B cell (primary cell): ENCODE data around the gene SELENOH. TPM values are rescaled to one million over a fixed set of nuclear protein-coding genes. Genes with fewer than 3 reads are reported as not detected.

Source experiments
- ATAC-seq: fragments of 200-7000 bp; cut with Tn5 transposase; one replicate; pipeline ENCODE4 v1.10.0; 2021; ENCODE audit warnings: low read depth, mild to moderate bottlenecking, moderate number of reproducible peaks, moderate library complexity
- CTCF ChIA-PET: fragments of 350-600 bp; sonication (Branson Sonifier 250); formaldehyde crosslinking; loops from one replicate; lab custom pipeline; 2021; ENCODE audit warnings: antibody characterized with exemption, inconsistent platforms; lab: Charles Lee
- POLR2A ChIA-PET: fragments of 350-600 bp; sonication (Branson Sonifier 250); formaldehyde crosslinking; loops from one replicate; lab custom pipeline; 2021; ENCODE audit warnings: antibody characterized with exemption; lab: Charles Lee
- DNase-seq: peaks from one replicate; pipeline ENCODE4 v3.0.0; 2013
- H2AFZ ChIP-seq: 2 replicates; pipeline ENCODE4 v1.6.1; 2012; ENCODE audit warnings: mild to moderate bottlenecking, low read depth, low read length; ENCODE audit not compliant: insufficient read depth, poor library complexity, severe bottlenecking
- H3K27ac ChIP-seq, 2 donors: 1 replicate in 1 of 2; 2 replicates in 1 of 2; pipeline ENCODE4 v1.5.1; 2012 to 2013; ENCODE audit warnings: low read length in 2 of 2, mild to moderate bottlenecking in 2 of 2, moderate library complexity in 1 of 2
- H3K27me3 ChIP-seq, 4 experiments: fragments of 200-600 bp in 1 of 4; sonication (generic) in 1 of 4; replicated peaks in 1 of 4; 1 replicate in 2 of 4; 2 replicates in 2 of 4; pipeline versions ENCODE4 v1.6.1 to v1.7.0; 2013 to 2016; ENCODE audit warnings: low read length in 3 of 4, mild to moderate bottlenecking in 2 of 4, mixed read lengths in 1 of 4, moderate library complexity in 1 of 4; ENCODE audit not compliant: insufficient read depth in 4 of 4, control insufficient read depth in 3 of 4; ENCODE audit errors: control extremely low read depth in 1 of 4
- H3K36me3 ChIP-seq, 2 experiments: replicated peaks in 1 of 2; 1 replicate in 1 of 2; 2 replicates in 1 of 2; pipeline versions ENCODE4 v1.6.1 to v1.7.1; 2013; ENCODE audit warnings: low read length in 1 of 2; ENCODE audit not compliant: insufficient read depth in 2 of 2, control insufficient read depth in 1 of 2; ENCODE audit errors: control extremely low read depth in 1 of 2, extremely low read depth in 1 of 2
- H3K4me1 ChIP-seq, 2 donors: fragments of 200-600 bp in 1 of 2; sonication (generic) in 1 of 2; 1 replicate in 1 of 2; 2 replicates in 1 of 2; pipeline versions ENCODE4 v1.5.1 to v1.6.1; 2013 to 2017; ENCODE audit warnings: low read length in 2 of 2; ENCODE audit not compliant: control insufficient read depth in 2 of 2, insufficient read depth in 2 of 2
- H3K4me2 ChIP-seq: replicated peaks from 2 replicates; pipeline ENCODE3; 2012; ENCODE audit warnings: mild to moderate bottlenecking, low read depth, low read length; ENCODE audit not compliant: poor library complexity, severe bottlenecking
- H3K4me3 ChIP-seq, 5 experiments: fragments of 200-600 bp in 1 of 5; sonication (generic) in 1 of 5; 1 replicate in 3 of 5; 2 replicates in 2 of 5; pipeline versions ENCODE4 v1.5.1 to v1.7.0; 2011 to 2016; ENCODE audit warnings: low read length in 4 of 5, mild to moderate bottlenecking in 4 of 5, low read depth in 2 of 5, control low read depth in 1 of 5, moderate library complexity in 1 of 5; ENCODE audit not compliant: insufficient read depth in 1 of 5; ENCODE audit errors: control extremely low read depth in 1 of 5, extremely low read depth in 1 of 5
- H3K79me2 ChIP-seq: fragments of 200-600 bp; sonication (generic); one replicate; pipeline ENCODE4 v1.6.0; 2016; ENCODE audit warnings: low read length; ENCODE audit not compliant: control insufficient read depth, insufficient read depth
- H3K9ac ChIP-seq: fragments of 200-600 bp; sonication (generic); 2 replicates; pipeline ENCODE4 v1.6.1; 2017; ENCODE audit warnings: mild to moderate bottlenecking, low read length, moderate library complexity
- H3K9me3 ChIP-seq, 3 donors: one replicate each; pipeline versions ENCODE4 v1.6.1 to v1.7.1; 2013; ENCODE audit warnings: low read length in 2 of 3; ENCODE audit not compliant: control insufficient read depth in 2 of 3, insufficient read depth in 1 of 3; ENCODE audit errors: control extremely low read depth in 1 of 3
- H4K20me1 ChIP-seq: 2 replicates; pipeline ENCODE4 v1.6.0; 2012; ENCODE audit warnings: mild to moderate bottlenecking, low read length; ENCODE audit not compliant: insufficient read depth, control insufficient read depth, poor library complexity, severe bottlenecking
- H3K27ac Mint-ChIP-seq: one replicate; pipeline ENCODE4 v1.8.0; 2021; ENCODE audit warnings: mixed read lengths
- H3K27me3 Mint-ChIP-seq: one replicate; pipeline ENCODE4 v1.8.0; 2021; ENCODE audit warnings: mixed read lengths
- H3K4me1 Mint-ChIP-seq: one replicate; pipeline ENCODE4 v1.8.0; 2021; ENCODE audit warnings: mixed read lengths
- H3K4me3 Mint-ChIP-seq: one replicate; pipeline ENCODE4 v1.8.0; 2021; ENCODE audit warnings: mixed read lengths
- H3K9me3 Mint-ChIP-seq: one replicate; pipeline ENCODE4 v1.8.0; 2022; ENCODE audit warnings: mixed read lengths; ENCODE audit not compliant: insufficient read depth
- EZH2 ChIP-seq: IDR thresholded peaks from 2 replicates; pipeline ENCODE4 v1.6.1; 2012; ENCODE audit warnings: borderline replicate concordance, low read depth, mild to moderate bottlenecking, moderate library complexity, low read length; ENCODE audit not compliant: insufficient read depth, poor library complexity, severe bottlenecking
- WGBS: methylation state at CpG from one replicate; pipeline ENCODE4 v1.1.5; 2013; ENCODE audit warnings: missing lambda C conversion rate; ENCODE audit not compliant: insufficient coverage; 5-methylcytosine and 5-hydroxymethylcytosine counted together
- intact Hi-C: fragments of 100-400 bp; cut with micrococcal nuclease; formaldehyde crosslinking; loops from one replicate; pipeline ENCODE4 v1.10.0; 2022
- polyA plus RNA-seq: library from polyadenylated mRNA; depleted of rRNA; stranded (reverse); fragments of >200 nt; gene quantifications from 2 replicates; pipeline ENCODE4 v1.2.3, GENCODE V29; 2012
- total RNA-seq, 2 donors: library from RNA; stranded (reverse); fragments of 120-200 nt in 1 of 2; gene quantifications; 1 replicate in 1 of 2; 2 replicates in 1 of 2; pipeline versions ENCODE4 v1.2.3 to v1.2.4, GENCODE V29; 2013 to 2022
- TF ChIP-seq, protein P1 (sequence below): fragments of 200-600 bp; IDR thresholded peaks from one replicate; pipeline ENCODE4 v1.8.0; 2022; ENCODE audit warnings: antibody characterized with exemption, mild to moderate bottlenecking

SELENOH gene
- total and polyA plus RNA-seq, 2 donors (not counting 1 experiment from before 2014, with no cell fraction given) = 147 to 196 TPM

- Histone ChIP-seq H2AFZ (no peak overlapping the region), H3K27me3 (no peaks in the 10 kb centered on the region), H3K27ac (no peak overlapping the region), H3K4me2 (no peak overlapping the region), H4K20me1 (peaks cover 7% of the 10 kb centered on the region), H3K4me3 (no peak overlapping the region), H3K4me1 (peaks cover 0 to 4% of the 10 kb centered on the region in 2 donors), H3K9me3 (no peaks in the 10 kb centered on the region), H3K36me3 (peaks cover 0 to 31% of the 10 kb centered on the region in 2 experiments), H3K9ac (no peak overlapping the region), H3K79me2 (peaks cover 50% of the 10 kb centered on the region)
- ATAC-seq = no peak
- Mint-ChIP-seq H3K4me3 (no peak overlapping the region), H3K27ac (peak overlapping the region; percentile 15), H3K4me1 (peaks cover 4% of the 10 kb centered on the region), H3K9me3 (no peaks in the 10 kb centered on the region), H3K27me3 (no peaks in the 10 kb centered on the region)
- POLR2A ChIA-PET = no interaction called here
- no peak for DNase-seq
- TF ChIP-seq, protein P1, sequence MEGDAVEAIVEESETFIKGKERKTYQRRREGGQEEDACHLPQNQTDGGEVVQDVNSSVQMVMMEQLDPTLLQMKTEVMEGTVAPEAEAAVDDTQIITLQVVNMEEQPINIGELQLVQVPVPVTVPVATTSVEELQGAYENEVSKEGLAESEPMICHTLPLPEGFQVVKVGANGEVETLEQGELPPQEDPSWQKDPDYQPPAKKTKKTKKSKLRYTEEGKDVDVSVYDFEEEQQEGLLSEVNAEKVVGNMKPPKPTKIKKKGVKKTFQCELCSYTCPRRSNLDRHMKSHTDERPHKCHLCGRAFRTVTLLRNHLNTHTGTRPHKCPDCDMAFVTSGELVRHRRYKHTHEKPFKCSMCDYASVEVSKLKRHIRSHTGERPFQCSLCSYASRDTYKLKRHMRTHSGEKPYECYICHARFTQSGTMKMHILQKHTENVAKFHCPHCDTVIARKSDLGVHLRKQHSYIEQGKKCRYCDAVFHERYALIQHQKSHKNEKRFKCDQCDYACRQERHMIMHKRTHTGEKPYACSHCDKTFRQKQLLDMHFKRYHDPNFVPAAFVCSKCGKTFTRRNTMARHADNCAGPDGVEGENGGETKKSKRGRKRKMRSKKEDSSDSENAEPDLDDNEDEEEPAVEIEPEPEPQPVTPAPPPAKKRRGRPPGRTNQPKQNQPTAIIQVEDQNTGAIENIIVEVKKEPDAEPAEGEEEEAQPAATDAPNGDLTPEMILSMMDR = no peak
- TF ChIP-seq EZH2 = no peak
- 90% methylated on average over 2 of the region's 3 CpGs for WGBS
- intact Hi-C loops = no loop called here
- CTCF ChIA-PET = interaction anchor here (0.6 to 1.4 kb wide), 3 partner anchors 16 to 208 kb away, joined by 3 read pairs; partner anchors contain the start of gene BTBD18
Observed at GRCh38 chr11:57735619-57736298, 5.5 kb upstream of the SELENOH start.

DNA sequence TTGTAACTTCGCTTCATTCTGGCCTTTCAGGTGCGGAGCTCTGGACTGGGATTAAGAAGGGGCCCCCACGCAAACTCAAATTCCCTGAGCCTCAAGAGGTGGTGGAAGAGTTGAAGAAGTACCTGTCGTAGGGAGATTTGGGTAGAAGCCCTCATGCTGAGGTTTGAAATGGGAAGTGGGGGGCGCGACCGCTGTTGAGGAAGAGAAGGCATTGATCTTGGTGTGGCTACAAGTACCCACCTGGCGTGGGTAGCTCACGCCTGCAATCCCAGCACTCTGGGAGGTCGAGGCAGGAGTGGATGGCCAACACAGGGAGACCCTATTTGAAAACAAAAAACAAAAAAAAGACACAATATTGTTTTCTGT is 779 bp downstream of the SELENOH start:
- Mint-ChIP-seq H3K4me1 (peaks cover 38% of the 10 kb centered on the region), H3K4me3 (peak overlapping the region; percentile 99), H3K9me3 (no peaks in the 10 kb centered on the region), H3K27ac (peak overlapping the region; percentile 99), H3K27me3 (no peaks in the 10 kb centered on the region)
- peaks cover 6 to 50% of the 10 kb centered on the region in 2 experiments for H3K36me3 ChIP-seq
- peak overlapping the region; percentile 86 for H3K4me2 ChIP-seq
- peaks cover 11 to 32% of the 10 kb centered on the region in 2 donors for H3K4me1 ChIP-seq
- H3K9ac ChIP-seq = peak overlapping the region; percentile 97
- H3K9me3 ChIP-seq = no peaks in the 10 kb centered on the region
- peak overlapping the region; percentile 83 to 97 (median 94) for H3K4me3 ChIP-seq
- intact Hi-C loops = loop anchor here (5.0 kb wide), 1 partner anchor 175 kb away; the partner anchor contains the start of gene UBE2L6
- WGBS = 0% methylated on average over 7 of the region's 10 CpGs
- no peaks in the 10 kb centered on the region for H3K27me3 ChIP-seq
- H4K20me1 ChIP-seq = no peaks in the 10 kb centered on the region
- peaks cover 37% of the 10 kb centered on the region for H3K79me2 ChIP-seq
- ATAC-seq = no peak
- H3K27ac ChIP-seq = peak overlapping the region; percentile 90 to 97
- CTCF ChIA-PET = interaction anchor here (0.7 to 6.2 kb wide), 7 partner anchors 10 to 174 kb away, joined by 3 to 68 read pairs (median 4); partner anchors contain the start of genes BTBD18, CTNND1 and UBE2L6
- POLR2A ChIA-PET = interaction anchor here (0.7 to 2.0 kb wide), 10 partner anchors 9 to 417 kb away, joined by 3 to 24 read pairs (median 4); partner anchors contain the start of genes BTBD18, MED19, TMX2 and TNKS1BP1
- DNase-seq = no peak
- TF ChIP-seq EZH2 = no peak
- TF ChIP-seq, protein P1 = no peak
- peak overlapping the region; percentile 91 for H2AFZ ChIP-seq
